Thyroid gland (tissue), 4 donors: ENCODE results near the gene SOD1. TPM values are rescaled to one million over a fixed set of nuclear protein-coding genes. Genes with fewer than 3 reads are reported as not detected.
A peak's percentile ranks its signal among the peaks of the same experiment; 100 is the strongest.

Source experiments
- DNase-seq, 2 donors: peaks; one replicate each; pipeline ENCODE4 v3.0.0-alpha.2; 2019
- H3K27ac ChIP-seq, 3 donors: fragments of 200-600 bp; sonication (generic); 1 replicate in 2 of 3; 2 replicates in 1 of 3; pipeline ENCODE4 v1.5.1; 2016 to 2019; ENCODE audit warnings: mild to moderate bottlenecking in 1 of 3, moderate library complexity in 1 of 3
- H3K27me3 ChIP-seq: fragments of 200-600 bp; sonication (generic); one replicate; pipeline ENCODE4 v1.5.1; 2019
- H3K36me3 ChIP-seq, 2 donors: fragments of 200-600 bp; sonication (generic); one replicate each; pipeline ENCODE4 v1.5.1; 2016 to 2019
- H3K4me1 ChIP-seq, 2 donors: fragments of 200-600 bp; sonication (generic); one replicate each; pipeline ENCODE4 v1.5.1; 2017 to 2019
- H3K4me3 ChIP-seq, 3 donors: fragments of 200-600 bp; sonication (generic); replicated peaks in 1 of 3; 1 replicate in 2 of 3; 2 replicates in 1 of 3; pipeline ENCODE4 v1.5.1; 2016; ENCODE audit warnings: mild to moderate bottlenecking in 1 of 3
- H3K9me3 ChIP-seq: fragments of 200-600 bp; sonication (generic); one replicate; pipeline ENCODE4 v1.5.1; 2017
- CTCF ChIP-seq, 6 experiments: fragments of 200-600 bp in 3 of 6; fragments of 450-650 bp in 3 of 6; sonication (generic) in 3 of 6; IDR thresholded peaks; one replicate each; pipeline ENCODE4 v1.5.1; 2016 to 2019; ENCODE audit warnings: antibody characterized with exemption in 6 of 6, mild to moderate bottlenecking in 2 of 6, inconsistent platforms in 1 of 6, moderate library complexity in 1 of 6
- POLR2A ChIP-seq, 2 donors: fragments of 450-650 bp; IDR thresholded peaks; one replicate each; pipeline ENCODE4 v1.6.1; 2017; ENCODE audit warnings: antibody characterized with exemption in 2 of 2, mild to moderate bottlenecking in 2 of 2, moderate library complexity in 1 of 2
- WGBS, 2 donors: methylation state at CpG; one replicate each; pipeline ENCODE4 v1.1.5; 2017; 5-methylcytosine and 5-hydroxymethylcytosine counted together
- intact Hi-C: fragments of 100-400 bp; cut with DNase I; formaldehyde crosslinking; loops from one replicate; pipeline ENCODE4 v1.15.1; 2023
- total RNA-seq, 4 donors: library from RNA; depleted of rRNA; stranded (reverse); fragments of >200 nt; gene quantifications; one replicate each; pipeline ENCODE4 v1.2.3, GENCODE V29; 2016

Gene SOD1
- total RNA-seq, 4 donors from 2014 or later: 147 to 331 (median 261) TPM

- H3K9me3 ChIP-seq: no peaks in the 10 kb centered on the region
- H3K27me3 ChIP-seq: no peaks in the 10 kb centered on the region
- intact Hi-C loops: no loop called here
- no peak overlapping the region for H3K4me3 ChIP-seq
- TF ChIP-seq CTCF (IDR thresholded peaks at IDR 0.05): no peak
- TF ChIP-seq POLR2A (IDR thresholded peaks at IDR 0.05): no peak
- H3K27ac ChIP-seq: no peak overlapping the region
- peaks cover 6 to 15% of the 10 kb centered on the region in 2 donors for H3K4me1 ChIP-seq
- DNase-seq: no peak
- peaks cover 19 to 27% of the 10 kb centered on the region in 2 donors for H3K36me3 ChIP-seq
Observed at GRCh38 chr21:31667639-31668038, 8.1 kb downstream of the SOD1 start.

GRCh38 chr21:31668651-31669491, 9.4 kb downstream of the SOD1 start:
- Histone ChIP-seq H3K4me1 (peaks cover 0 to 6% of the 10 kb centered on the region in 2 donors), H3K9me3 (no peaks in the 10 kb centered on the region), H3K27me3 (no peaks in the 10 kb centered on the region), H3K27ac (no peak overlapping the region), H3K4me3 (no peak overlapping the region), H3K36me3 (peaks cover 19 to 27% of the 10 kb centered on the region in 2 donors)
- WGBS, 2 donors: 92 to 95% methylated on average over 2 of the region's 2 CpGs
- DNase-seq: no peak
- intact Hi-C loops: no loop called here
- TF ChIP-seq CTCF (IDR thresholded peaks at IDR 0.05): no peak
- no peak for TF ChIP-seq POLR2A (IDR thresholded peaks at IDR 0.05)

- intact Hi-C loops: no loop called here
- WGBS, 2 donors: 75 to 77% methylated on average over 6 of the region's 6 CpGs
- peaks cover 19 to 27% of the 10 kb centered on the region in 2 donors for H3K36me3 ChIP-seq
- no peak for TF ChIP-seq CTCF (IDR thresholded peaks at IDR 0.05)
- no peak for TF ChIP-seq POLR2A (IDR thresholded peaks at IDR 0.05)
- no peaks in the 10 kb centered on the region for H3K9me3 ChIP-seq
- H3K4me3 ChIP-seq: no peak overlapping the region
- no peak for DNase-seq
- peaks cover 0 to 4% of the 10 kb centered on the region in 2 donors for H3K4me1 ChIP-seq
- H3K27me3 ChIP-seq: no peaks in the 10 kb centered on the region
- no peak overlapping the region for H3K27ac ChIP-seq
Observed at GRCh38 chr21:31670070-31670469, 10.6 kb downstream of the SOD1 start.

- no peak for TF ChIP-seq POLR2A (IDR thresholded peaks at IDR 0.05)
- no peak for TF ChIP-seq CTCF (IDR thresholded peaks at IDR 0.05)
- no peak overlapping the region for H3K4me3 ChIP-seq
- intact Hi-C loops: no loop called here
- no peaks in the 10 kb centered on the region for H3K9me3 ChIP-seq
- peaks cover 19 to 27% of the 10 kb centered on the region in 2 donors for H3K36me3 ChIP-seq
- H3K27me3 ChIP-seq: no peaks in the 10 kb centered on the region
- no peak overlapping the region for H3K27ac ChIP-seq
- 86 to 91% methylated on average over 12 of the region's 12 CpGs for WGBS, 2 donors
- DNase-seq: no peak
- no peaks in the 10 kb centered on the region for H3K4me1 ChIP-seq
Observed at GRCh38 chr21:31671146-31671716, 11.7 kb downstream of the SOD1 start.

- DNase-seq: peak in 1 of 2 donors; percentile 17
- 80 to 82% methylated on average over 15 to 17 of the region's 17 CpGs for whole genome bisulfite sequencing, 2 donors
- Histone ChIP-seq H3K4me3 (no peak overlapping the region), H3K9me3 (no peaks in the 10 kb centered on the region), H3K4me1 (no peaks in the 10 kb centered on the region), H3K36me3 (peaks cover 19 to 24% of the 10 kb centered on the region in 2 donors), H3K27me3 (no peaks in the 10 kb centered on the region), H3K27ac (no peak overlapping the region)
- intact Hi-C loops: no loop called here
- TF ChIP-seq CTCF (IDR thresholded peaks at IDR 0.05) (no peak), POLR2A (IDR thresholded peaks at IDR 0.05) (no peak)
Observed at GRCh38 chr21:31671931-31672330, 12.4 kb downstream of the SOD1 start.
